Left lung (tissue), 10 donors: Measurements from ENCODE around the gene CDH2. TPM values are rescaled to one million over a fixed set of nuclear protein-coding genes. Genes with fewer than 3 reads are reported as not detected.

ENCODE experiments used
- ATAC-seq: fragments of 200-7000 bp; cut with Tn5 transposase; one replicate; pipeline ENCODE4 v1.9.1; 2020; ENCODE audit warnings: moderate library complexity
- DNase-seq, 4 donors: peaks; one replicate each; pipeline ENCODE4 v3.0.0-alpha.2; 2013 to 2020
- H3K27ac ChIP-seq, 2 donors: fragments of 200-600 bp; sonication (generic) in 1 of 2; one replicate each; pipeline versions ENCODE4 v1.5.0 to v1.8.0; 2020 to 2021
- H3K27me3 ChIP-seq, 2 donors: fragments of 200-600 bp; sonication (generic) in 1 of 2; one replicate each; pipeline versions ENCODE4 v1.5.0 to v1.8.0; 2020 to 2021
- H3K36me3 ChIP-seq, 2 donors: fragments of 200-600 bp; sonication (generic) in 1 of 2; one replicate each; pipeline versions ENCODE4 v1.5.0 to v1.8.0; 2020 to 2021
- H3K4me1 ChIP-seq, 2 donors: fragments of 200-600 bp; one replicate each; pipeline ENCODE4 v1.8.0; 2021
- H3K4me3 ChIP-seq, 2 donors: fragments of 200-600 bp; sonication (generic) in 1 of 2; one replicate each; pipeline versions ENCODE4 v1.5.0 to v1.8.0; 2020 to 2021; ENCODE audit warnings: mild to moderate bottlenecking in 1 of 2
- H3K9me3 ChIP-seq, 2 donors: fragments of 200-600 bp; sonication (generic) in 1 of 2; one replicate each; pipeline versions ENCODE4 v1.5.0 to v1.8.0; 2020 to 2021
- CTCF ChIP-seq, 2 donors: fragments of 200-600 bp; sonication (generic) in 1 of 2; IDR thresholded peaks; one replicate each; pipeline versions ENCODE4 v1.5.0 to v1.8.0; 2021; ENCODE audit warnings: antibody characterized with exemption in 2 of 2
- intact Hi-C, 2 donors: fragments of 100-400 bp; cut with DNase I; formaldehyde crosslinking; loops; one replicate each; pipeline versions ENCODE4 v1.11.2 to v1.14.2; 2022
- polyA plus RNA-seq, 6 donors: library from polyadenylated mRNA; unstranded; fragments of 120-200 nt; gene quantifications; one replicate each; pipeline ENCODE4 v1.2.1, GENCODE V29; 2013; ENCODE audit not compliant: insufficient read length in 6 of 6
- total RNA-seq, 2 donors: library from RNA; stranded (reverse); fragmentation: NEBNext Ultra II Directional; extraction: Animal tissue kit (Norgen Biotek cat#: 25700); gene quantifications; one replicate each; pipeline ENCODE4 v1.2.1, GENCODE V29; 2021
- donor health status: DM: no; HTN: yes; CAD: no.
- donor health status: DM: no; HTN: no; CAD: no.

Gene CDH2
- total and polyA plus RNA-seq, 8 donors, result 1.6 to 15.0 (median 7.0) TPM

GRCh38 chr18:27952741-27953140, 224.2 kb downstream of the CDH2 start:
- Histone ChIP-seq H3K27ac (no peak overlapping the region), H3K36me3 (no peaks in the 10 kb centered on the region), H3K9me3 (no peaks in the 10 kb centered on the region), H3K4me3 (no peak overlapping the region), H3K27me3 (no peaks in the 10 kb centered on the region), H3K4me1 (no peaks in the 10 kb centered on the region)
- ATAC-seq (no peak), DNase-seq (no peak)
- intact Hi-C loops, result no loop called here
- TF ChIP-seq CTCF (IDR thresholded peaks at IDR 0.05), result no peak

- ATAC-seq (no peak), DNase-seq (no peak)
- Histone ChIP-seq H3K27ac (no peak overlapping the region), H3K9me3 (no peaks in the 10 kb centered on the region), H3K36me3 (no peaks in the 10 kb centered on the region), H3K27me3 (no peaks in the 10 kb centered on the region), H3K4me3 (no peak overlapping the region), H3K4me1 (no peaks in the 10 kb centered on the region)
- no peak for TF ChIP-seq CTCF (IDR thresholded peaks at IDR 0.05)
- intact Hi-C loops, result no loop called here
These were observed 226.2 kb downstream of the CDH2 start for GRCh38 chr18:27950648-27951228.

- ATAC-seq, result no peak
- no peak for TF ChIP-seq CTCF (IDR thresholded peaks at IDR 0.05)
- no peak for DNase-seq
- Histone ChIP-seq H3K9me3 (no peaks in the 10 kb centered on the region), H3K27ac (no peak overlapping the region), H3K27me3 (no peaks in the 10 kb centered on the region), H3K36me3 (no peaks in the 10 kb centered on the region), H3K4me1 (no peaks in the 10 kb centered on the region), H3K4me3 (no peak overlapping the region)
- intact Hi-C loops, result no loop called here
These were observed 227.9 kb downstream of the CDH2 start for GRCh38 chr18:27948986-27949385.

GRCh38 chr18:27942706-27943105, 234.2 kb downstream of the CDH2 start:
- intact Hi-C loops, result no loop called here
- no peak for TF ChIP-seq CTCF (IDR thresholded peaks at IDR 0.05)
- DNase-seq, result no peak
- ATAC-seq, result no peak
- Histone ChIP-seq H3K9me3 (peaks cover 0 to 2% of the 10 kb centered on the region in 2 donors), H3K27ac (no peak overlapping the region), H3K27me3 (no peaks in the 10 kb centered on the region), H3K4me3 (no peak overlapping the region), H3K36me3 (no peaks in the 10 kb centered on the region), H3K4me1 (no peaks in the 10 kb centered on the region)

- ATAC-seq (no peak), DNase-seq (no peak)
- H3K27ac ChIP-seq, result no peak overlapping the region
- TF ChIP-seq CTCF (IDR thresholded peaks at IDR 0.05), result no peak
- H3K36me3 ChIP-seq, result no peaks in the 10 kb centered on the region
- H3K27me3 ChIP-seq, result no peaks in the 10 kb centered on the region
- no peak overlapping the region for H3K4me3 ChIP-seq
- H3K4me1 ChIP-seq, result no peaks in the 10 kb centered on the region
- H3K9me3 ChIP-seq, result no peaks in the 10 kb centered on the region
- intact Hi-C loops, result no loop called here
These were observed 245.4 kb downstream of the CDH2 start for GRCh38 chr18:27931535-27931934.
